ENCODE results near the gene SYNPO2. TPM values are rescaled to one million over a fixed set of nuclear protein-coding genes. Genes with fewer than 3 reads are reported as not detected.

Gene SYNPO2
- total RNA-seq, 1 experiment from 2014 or later: 0.93 TPM

DNA sequence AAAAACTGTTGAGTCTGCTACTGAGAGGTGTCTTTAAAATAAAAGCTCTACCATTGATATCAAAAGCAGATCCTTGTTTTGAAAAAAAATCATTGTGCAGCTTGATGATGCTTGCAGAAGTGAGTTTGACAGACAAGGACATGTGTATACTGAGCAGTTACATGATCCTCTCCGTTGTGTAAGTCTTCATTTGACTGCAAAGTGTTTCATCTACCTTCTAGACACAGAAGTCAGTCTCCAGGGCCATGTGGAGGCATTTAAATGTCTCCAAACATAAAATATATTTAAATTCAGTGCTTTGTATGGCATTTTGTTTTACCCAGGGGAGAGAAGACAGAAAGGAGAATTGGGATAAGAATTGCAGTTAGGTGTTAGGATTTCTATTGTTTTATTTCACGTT, 139.2 kb downstream of the SYNPO2 start:
- no peaks in the 10 kb centered on the region for H3K79me2 ChIP-seq (ENCODE audit: insufficient read depth, low read length)
- TF ChIP-seq, protein P1, sequence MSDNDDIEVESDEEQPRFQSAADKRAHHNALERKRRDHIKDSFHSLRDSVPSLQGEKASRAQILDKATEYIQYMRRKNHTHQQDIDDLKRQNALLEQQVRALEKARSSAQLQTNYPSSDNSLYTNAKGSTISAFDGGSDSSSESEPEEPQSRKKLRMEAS (IDR thresholded peaks at IDR 0.05): no peak
- TF ChIP-seq, protein P2, sequence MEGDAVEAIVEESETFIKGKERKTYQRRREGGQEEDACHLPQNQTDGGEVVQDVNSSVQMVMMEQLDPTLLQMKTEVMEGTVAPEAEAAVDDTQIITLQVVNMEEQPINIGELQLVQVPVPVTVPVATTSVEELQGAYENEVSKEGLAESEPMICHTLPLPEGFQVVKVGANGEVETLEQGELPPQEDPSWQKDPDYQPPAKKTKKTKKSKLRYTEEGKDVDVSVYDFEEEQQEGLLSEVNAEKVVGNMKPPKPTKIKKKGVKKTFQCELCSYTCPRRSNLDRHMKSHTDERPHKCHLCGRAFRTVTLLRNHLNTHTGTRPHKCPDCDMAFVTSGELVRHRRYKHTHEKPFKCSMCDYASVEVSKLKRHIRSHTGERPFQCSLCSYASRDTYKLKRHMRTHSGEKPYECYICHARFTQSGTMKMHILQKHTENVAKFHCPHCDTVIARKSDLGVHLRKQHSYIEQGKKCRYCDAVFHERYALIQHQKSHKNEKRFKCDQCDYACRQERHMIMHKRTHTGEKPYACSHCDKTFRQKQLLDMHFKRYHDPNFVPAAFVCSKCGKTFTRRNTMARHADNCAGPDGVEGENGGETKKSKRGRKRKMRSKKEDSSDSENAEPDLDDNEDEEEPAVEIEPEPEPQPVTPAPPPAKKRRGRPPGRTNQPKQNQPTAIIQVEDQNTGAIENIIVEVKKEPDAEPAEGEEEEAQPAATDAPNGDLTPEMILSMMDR (IDR thresholded peaks at IDR 0.05 in 2 of 3, conservative IDR thresholded peaks at IDR 0.05 in 1 of 3; ENCODE audit: borderline replicate concordance in 1 of 3, insufficient read depth in 1 of 3, low read depth in 2 of 3, low read length in 2 of 3): no peak
- TF ChIP-seq JUND (IDR thresholded peaks at IDR 0.05) (no peak), SIN3A (IDR thresholded peaks at IDR 0.05; ENCODE audit: low read depth) (no peak), TCF7L2 (IDR thresholded peaks at IDR 0.05; ENCODE audit: borderline replicate concordance, extremely low read depth, insufficient read depth, insufficient read length) (no peak), YY1 (IDR thresholded peaks at IDR 0.05; ENCODE audit: extremely low read depth, insufficient replicate concordance, low read depth, low read length) (no peak), FOSL1 (IDR thresholded peaks at IDR 0.05; ENCODE audit: low read depth) (no peak), SP1 (IDR thresholded peaks at IDR 0.05; ENCODE audit: low read depth) (no peak), ZFX (IDR thresholded peaks at IDR 0.05) (no peak), POLR2AphosphoS5 (IDR thresholded peaks at IDR 0.05; ENCODE audit: low read depth, low read length) (no peak), POLR2A (IDR thresholded peaks at IDR 0.05; ENCODE audit: borderline replicate concordance, extremely low read depth, insufficient read depth, insufficient read length) (no peak)
- TF ChIP-seq, protein P3, sequence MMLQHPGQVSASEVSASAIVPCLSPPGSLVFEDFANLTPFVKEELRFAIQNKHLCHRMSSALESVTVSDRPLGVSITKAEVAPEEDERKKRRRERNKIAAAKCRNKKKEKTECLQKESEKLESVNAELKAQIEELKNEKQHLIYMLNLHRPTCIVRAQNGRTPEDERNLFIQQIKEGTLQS (IDR thresholded peaks at IDR 0.05): no peak
- H3K9ac ChIP-seq (ENCODE audit: low read length): no peak overlapping the region
- POLR2A ChIA-PET: no interaction called here
- H3K9me3 ChIP-seq (ENCODE audit: control insufficient read depth in 1 of 2, insufficient read depth in 1 of 2, low read depth in 1 of 2, low read length in 2 of 2): no peaks in the 10 kb centered on the region
- RAD21 ChIA-PET (ENCODE audit: low non-redundant PET in 1 of 2, low total read pairs in 2 of 2, uncharacterized antibody in 2 of 2, unreplicated experiment in 2 of 2): no interaction called here
- H3K27me3 ChIP-seq (ENCODE audit: insufficient read depth, low read length): no peaks in the 10 kb centered on the region
- H3K36me3 ChIP-seq (ENCODE audit: control insufficient read depth in 1 of 2, insufficient read depth in 2 of 2, low read length in 2 of 2): no peaks in the 10 kb centered on the region
- no peak overlapping the region for H2AFZ ChIP-seq (ENCODE audit: low read depth, low read length, poor library complexity, severe bottlenecking)
- H3K27ac ChIP-seq (ENCODE audit: low read depth, low read length): no peak overlapping the region
- DNase-seq (ENCODE audit: low read depth, low spot score): no peak
- ATAC-seq: no peak
- CTCF ChIA-PET: interaction anchor here (6.4 kb wide), 1 partner anchor 14 kb away, joined by 37 read pairs; no protein-coding TSS in a partner anchor
- peaks cover 2 to 12% of the 10 kb centered on the region in 2 experiments; a peak in 2 of 4 replicates for H3K4me1 ChIP-seq (ENCODE audit: control insufficient read depth in 1 of 2, insufficient read depth in 2 of 2, low read length in 2 of 2)
- no TSS peak for BruUV-seq (replicated peaks)
- H3K9me2 ChIP-seq (ENCODE audit: insufficient read depth): no peaks in the 10 kb centered on the region
- no peaks in the 10 kb centered on the region for H4K20me1 ChIP-seq (ENCODE audit: insufficient read depth)
- intact Hi-C loops (cut with micrococcal nuclease): no loop called here
- no peak overlapping the region for H3K4me3 ChIP-seq (replicated peaks in 1 of 2; ENCODE audit: low read depth in 1 of 2, low read length in 2 of 2)
- no peak overlapping the region for H3K4me2 ChIP-seq (ENCODE audit: low read length)
